Gastroesophageal sphincter (tissue), 4 donors: ENCODE results near the gene ABCG5. TPM values are rescaled to one million over a fixed set of nuclear protein-coding genes. Genes with fewer than 3 reads are reported as not detected.

Experiments
- ATAC-seq: fragments of 150-250 bp; one replicate; pipeline ENCODE4 v1.9.1; 2016; ENCODE audit warnings: mild to moderate bottlenecking, moderate library complexity
- H3K27ac ChIP-seq, 4 donors: fragments of 200-600 bp; sonication (generic) in 3 of 4; 1 replicate in 3 of 4; 2 replicates in 1 of 4; pipeline ENCODE4 v1.5.1; 2016 to 2019
- H3K27me3 ChIP-seq: fragments of 200-600 bp; sonication (generic); one replicate; pipeline ENCODE4 v1.5.1; 2019
- H3K36me3 ChIP-seq, 2 donors: fragments of 200-600 bp; sonication (generic); one replicate each; pipeline ENCODE4 v1.5.1; 2019; ENCODE audit warnings: control low read depth in 1 of 2
- H3K4me1 ChIP-seq, 3 donors: fragments of 200-600 bp; sonication (generic); 1 replicate in 2 of 3; 2 replicates in 1 of 3; pipeline ENCODE4 v1.5.1; 2016 to 2019; ENCODE audit warnings: control low read depth in 2 of 3
- H3K4me3 ChIP-seq, 2 donors: fragments of 200-600 bp; sonication (generic); one replicate each; pipeline ENCODE4 v1.5.1; 2019; ENCODE audit warnings: mild to moderate bottlenecking in 1 of 2, moderate library complexity in 1 of 2
- H3K9me3 ChIP-seq, 3 donors: fragments of 200-600 bp; sonication (generic); one replicate each; pipeline ENCODE4 v1.5.1; 2017 to 2019; ENCODE audit warnings: control low read depth in 2 of 3
- CTCF ChIP-seq, 4 experiments: fragments of 200-600 bp in 2 of 4; fragments of 450-650 bp in 2 of 4; sonication (generic) in 1 of 4; IDR thresholded peaks; one replicate each; pipeline ENCODE4 v1.5.1; 2017 to 2019; ENCODE audit warnings: antibody characterized with exemption in 4 of 4, mild to moderate bottlenecking in 2 of 4, moderate library complexity in 2 of 4
- EP300 ChIP-seq: sonication (generic); formaldehyde crosslinking; IDR thresholded peaks from one replicate; pipeline ENCODE4 v1.6.1; 2017; ENCODE audit warnings: antibody characterized with exemption, mild to moderate bottlenecking
- POLR2A ChIP-seq, 2 donors: fragments of 450-650 bp; IDR thresholded peaks; one replicate each; pipeline ENCODE4 v1.6.1; 2017; ENCODE audit warnings: antibody characterized with exemption in 2 of 2, mild to moderate bottlenecking in 2 of 2, moderate library complexity in 1 of 2
- POLR2AphosphoS5 ChIP-seq: sonication (generic); formaldehyde crosslinking; IDR thresholded peaks from one replicate; pipeline ENCODE4 v1.6.1; 2017; ENCODE audit warnings: antibody characterized with exemption
- WGBS, 2 donors: methylation state at CpG; one replicate each; pipeline ENCODE4 v1.1.5; 2018; ENCODE audit warnings: low coverage in 1 of 2; 5-methylcytosine and 5-hydroxymethylcytosine counted together
- total RNA-seq, 4 donors: library from RNA; depleted of rRNA; stranded (reverse); fragments of >200 nt; gene quantifications; one replicate each; pipeline ENCODE4 v1.1.0, GENCODE V29; 2016

Gene ABCG5
- total RNA-seq, 4 donors from 2014 or later, result not detected

GRCh38 chr2:43806719-43807031 lies 32.0 kb downstream of the ABCG5 start:
- WGBS, 2 donors, result 81% methylated on average over 2 of the region's 2 CpGs; no CpG with 5 or more reads in 1 of the 2 donors
- H3K36me3 ChIP-seq, result peaks cover 0 to 93% of the 10 kb centered on the region in 2 donors

GRCh38 chr2:43803113-43803512 lies 35.5 kb downstream of the ABCG5 start:
- no peaks in the 10 kb centered on the region for H3K9me3 ChIP-seq
- no peak overlapping the region for H3K27ac ChIP-seq
- H3K36me3 ChIP-seq, result peaks cover 0 to 61% of the 10 kb centered on the region in 2 donors
- no peaks in the 10 kb centered on the region for H3K4me1 ChIP-seq
- no peak for ATAC-seq
- no peaks in the 10 kb centered on the region for H3K27me3 ChIP-seq
- 91 to 94% methylated on average over 1 of the region's 1 CpG for WGBS, 2 donors
- no peak for TF ChIP-seq CTCF (IDR thresholded peaks at IDR 0.05)
- no peak for TF ChIP-seq POLR2A (IDR thresholded peaks at IDR 0.05)
- TF ChIP-seq EP300, result no peak
- TF ChIP-seq POLR2AphosphoS5, result no peak
- H3K4me3 ChIP-seq, result no peak overlapping the region

More at GRCh38 chr2:43806719-43807031, 32.0 kb downstream of the ABCG5 start:
- no peak for ATAC-seq
- H3K4me1 ChIP-seq, result no peaks in the 10 kb centered on the region
- H3K9me3 ChIP-seq, result no peaks in the 10 kb centered on the region
- H3K4me3 ChIP-seq, result no peak overlapping the region
- TF ChIP-seq EP300 (no peak), CTCF (IDR thresholded peaks at IDR 0.05) (no peak), POLR2AphosphoS5 (no peak), POLR2A (IDR thresholded peaks at IDR 0.05) (no peak)
- H3K27ac ChIP-seq, result no peak overlapping the region
- H3K27me3 ChIP-seq, result no peaks in the 10 kb centered on the region

- ATAC-seq, result no peak
- Histone ChIP-seq H3K27me3 (no peaks in the 10 kb centered on the region), H3K4me1 (no peaks in the 10 kb centered on the region), H3K36me3 (peaks cover 0 to 61% of the 10 kb centered on the region in 2 donors), H3K4me3 (no peak overlapping the region), H3K27ac (no peak overlapping the region), H3K9me3 (no peaks in the 10 kb centered on the region)
- 89 to 100% methylated on average over 1 to 2 of the region's 2 CpGs for WGBS, 2 donors
- TF ChIP-seq POLR2AphosphoS5 (no peak), POLR2A (IDR thresholded peaks at IDR 0.05) (no peak), EP300 (no peak), CTCF (IDR thresholded peaks at IDR 0.05) (no peak)
These were observed 36.5 kb downstream of the ABCG5 start for GRCh38 chr2:43802135-43802534.

GRCh38 chr2:43800894-43801293 lies 37.7 kb downstream of the ABCG5 start:
- H3K4me1 ChIP-seq, result no peaks in the 10 kb centered on the region
- TF ChIP-seq CTCF (IDR thresholded peaks at IDR 0.05) (no peak), POLR2AphosphoS5 (no peak), POLR2A (IDR thresholded peaks at IDR 0.05) (no peak), EP300 (no peak)
- H3K4me3 ChIP-seq, result no peak overlapping the region
- H3K27me3 ChIP-seq, result no peaks in the 10 kb centered on the region
- ATAC-seq, result no peak
- H3K36me3 ChIP-seq, result peaks cover 0 to 61% of the 10 kb centered on the region in 2 donors
- H3K27ac ChIP-seq, result no peak overlapping the region
- no peaks in the 10 kb centered on the region for H3K9me3 ChIP-seq

- H3K36me3 ChIP-seq, result peaks cover 0 to 62% of the 10 kb centered on the region in 2 donors
- WGBS, 2 donors, result 76 to 78% methylated on average over 2 to 4 of the region's 4 CpGs
- TF ChIP-seq CTCF (IDR thresholded peaks at IDR 0.05), result peak in 1 of 4 experiments; percentile 17
- no peak for TF ChIP-seq POLR2A (IDR thresholded peaks at IDR 0.05)
These were observed 40.3 kb downstream of the ABCG5 start for GRCh38 chr2:43798300-43798699.

More at GRCh38 chr2:43798300-43798699, 40.3 kb downstream of the ABCG5 start:
- no peak for ATAC-seq
- H3K27me3 ChIP-seq, result no peaks in the 10 kb centered on the region
- H3K9me3 ChIP-seq, result no peaks in the 10 kb centered on the region
- H3K27ac ChIP-seq, result no peak overlapping the region
- H3K4me3 ChIP-seq, result no peak overlapping the region
- H3K4me1 ChIP-seq, result no peaks in the 10 kb centered on the region
